GM18517 (cell line): ENCODE data around the gene RELL2.

Source experiments
- ATAC-seq: cut with Tn5 transposase; IDR thresholded peaks from one replicate; pipeline ENCODE4 v1.9.1; 2021; ENCODE audit warnings: mild to moderate bottlenecking, moderate library complexity; ENCODE audit not compliant: unreplicated experiment

RELL2 gene

GRCh38 chr5:141618030-141618803 lies 18.6 kb upstream of the RELL2 start:
- ATAC-seq = peak; percentile 24

- peak; percentile 62 for ATAC-seq
Measured at GRCh38 chr5:141618804-141619554, 17.8 kb upstream of the RELL2 start, which contains the start of gene DIAPH1. Gene DIAPH1 (minus strand): TSS chr5:141619000. CDS start chr5:141618914, 86 bp downstream.

GRCh38 chr5:141623186-141623585 lies 13.6 kb upstream of the RELL2 start:
- ATAC-seq = peak; percentile 69

GRCh38 chr5:141623611-141624010 lies 13.2 kb upstream of the RELL2 start:
- ATAC-seq = no peak

- ATAC-seq = no peak
Measured at GRCh38 chr5:141628175-141628788, 8.5 kb upstream of the RELL2 start.

GRCh38 chr5:141630570-141631140 lies 6.1 kb upstream of the RELL2 start:
- ATAC-seq = no peak

- ATAC-seq = no peak
Measured at GRCh38 chr5:141632650-141633049, 4.1 kb upstream of the RELL2 start.

GRCh38 chr5:141633871-141634561 lies 2.8 kb upstream of the RELL2 start:
- ATAC-seq = peak; percentile 80

GRCh38 chr5:141634720-141635119 lies 2.1 kb upstream of the RELL2 start:
- no peak for ATAC-seq

GRCh38 chr5:141635646-141636045 lies 1.2 kb upstream of the RELL2 start:
- no peak for ATAC-seq

- ATAC-seq = no peak
Measured at GRCh38 chr5:141636106-141636412, 738 bp upstream of the RELL2 start.

GRCh38 chr5:141637123-141637766 lies 448 bp downstream of the RELL2 start:
- peak; percentile 8 for ATAC-seq

GRCh38 chr5:141637767-141638419 lies 1.1 kb downstream of the RELL2 start:
- ATAC-seq = peak; percentile 28

- ATAC-seq = no peak
Measured at GRCh38 chr5:141638771-141639170, 2.0 kb downstream of the RELL2 start.

GRCh38 chr5:141639357-141640050 lies 2.7 kb downstream of the RELL2 start:
- ATAC-seq = no peak

- no peak for ATAC-seq
Measured at GRCh38 chr5:141640051-141640415, 3.2 kb downstream of the RELL2 start.

GRCh38 chr5:141640698-141641097 lies 3.9 kb downstream of the RELL2 start:
- no peak for ATAC-seq

GRCh38 chr5:141641634-141642267 lies 5.0 kb downstream of the RELL2 start:
- peak; percentile 76 for ATAC-seq

- no peak for ATAC-seq
Measured at GRCh38 chr5:141646026-141646425, 9.2 kb downstream of the RELL2 start.
